Activated T-cell treated with anti-CD3 and anti-CD28 coated beads for 24 hours (primary cell): Measurements from ENCODE around the gene COLGALT1.

Experiments used
- DNase-seq: peaks from one replicate; pipeline ENCODE4 v3.0.0-alpha.2; 2020; ENCODE audit warnings: low read depth

COLGALT1 gene

DNA sequence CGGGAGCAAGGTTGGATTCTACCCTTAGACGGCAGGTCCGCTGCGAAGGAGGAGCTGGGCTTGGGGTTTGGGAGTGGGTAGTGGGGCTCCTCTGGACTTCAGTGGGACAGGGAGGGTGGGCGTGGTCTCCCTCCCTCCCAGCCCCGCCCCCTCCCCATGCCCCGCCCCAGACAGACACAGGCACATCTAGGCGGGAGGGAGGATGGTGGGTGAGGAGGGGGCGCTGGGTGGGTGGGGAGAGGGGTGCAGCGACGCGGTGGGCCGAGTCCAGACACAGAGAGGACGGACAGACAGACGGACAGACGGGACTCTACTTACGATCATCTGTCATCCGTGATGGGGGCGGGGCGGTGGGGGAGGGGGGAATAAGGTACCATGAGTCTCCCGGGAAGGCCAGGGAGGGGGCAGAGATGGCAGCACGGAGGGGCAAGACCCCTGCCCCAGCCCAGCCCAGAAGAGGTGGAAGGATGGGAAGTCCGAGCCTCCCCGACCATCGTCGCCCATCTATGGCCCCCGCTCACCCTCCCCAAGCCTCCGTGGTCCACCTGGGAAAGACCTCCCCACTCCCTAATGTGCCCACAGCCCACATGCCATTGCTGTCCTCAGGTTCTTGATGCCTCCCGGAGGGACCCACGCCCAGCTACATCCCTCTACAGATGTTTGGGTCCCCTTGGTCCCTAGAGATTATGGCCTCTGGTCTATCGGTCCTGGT, 67.9 kb downstream of the COLGALT1 start:
- DNase-seq = no peak

DNA sequence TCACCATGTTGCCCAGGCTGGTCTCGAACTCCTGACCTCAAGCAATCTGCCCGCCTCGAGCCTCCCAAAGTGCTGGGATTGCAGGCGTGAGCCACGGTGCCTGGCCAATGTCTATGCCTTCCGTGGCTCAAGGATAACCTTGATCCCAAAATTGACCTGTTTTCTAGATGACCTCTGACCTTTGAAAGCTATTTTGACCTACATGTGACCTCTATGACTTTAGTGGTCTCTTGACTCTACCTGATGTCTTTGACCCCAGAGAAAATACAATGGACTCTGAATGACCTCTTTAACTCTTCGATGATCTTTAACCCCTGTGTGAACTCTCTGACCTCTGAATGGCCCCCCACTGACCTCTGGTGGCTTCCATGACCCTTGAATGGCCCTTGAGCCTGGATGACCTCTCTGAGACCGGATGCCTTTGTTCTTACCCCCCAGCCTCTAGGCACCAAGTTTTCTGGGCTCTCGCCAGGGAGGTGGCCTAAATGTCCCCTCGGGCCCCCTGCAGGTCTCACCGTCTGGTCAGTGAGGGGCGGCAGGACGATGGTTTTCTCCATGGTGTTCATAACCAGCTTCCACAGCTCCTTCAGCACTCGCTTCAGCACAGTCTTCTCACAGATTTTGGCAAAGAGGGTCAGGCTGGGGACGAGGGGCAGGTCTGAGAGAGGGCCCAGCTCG, 69.0 kb downstream of the COLGALT1 start:
- no peak for DNase-seq

DNA sequence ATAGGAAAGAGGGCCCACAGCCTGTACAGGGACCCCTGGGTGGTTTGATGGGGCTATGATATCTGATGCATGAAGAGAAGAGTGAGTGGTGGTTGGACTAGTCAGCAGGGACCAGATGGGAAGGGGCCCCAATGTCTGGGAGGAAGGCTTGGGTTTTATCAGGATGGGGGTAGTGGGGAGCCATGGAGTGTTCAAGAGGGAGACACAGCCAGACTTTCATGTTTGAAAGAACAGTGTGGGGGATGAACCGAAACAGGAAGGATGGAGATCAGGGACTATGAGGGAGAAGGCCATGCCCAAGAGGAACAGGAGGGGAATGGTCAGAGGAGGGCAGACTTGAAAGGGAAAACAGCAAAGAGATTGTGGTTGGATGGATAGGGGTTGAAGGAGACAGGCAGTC, 69.6 kb downstream of the COLGALT1 start:
- no peak for DNase-seq

DNA sequence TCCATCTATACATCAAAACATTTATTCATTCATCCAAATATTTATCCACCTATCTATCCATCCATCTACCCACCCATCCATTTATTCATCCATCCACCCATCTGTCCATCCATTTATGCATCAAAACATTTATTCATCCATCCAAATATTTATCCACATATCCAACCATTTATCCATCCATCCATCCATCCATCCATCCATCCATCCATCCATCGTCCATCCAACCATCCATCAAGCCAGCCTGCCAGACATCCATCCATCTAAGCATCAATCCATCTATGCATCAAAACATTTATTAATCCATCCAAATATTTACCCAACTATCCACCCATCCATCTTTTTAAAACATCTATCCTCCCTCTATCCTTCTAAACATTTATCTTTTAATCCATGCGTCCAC, 70.5 kb downstream of the COLGALT1 start:
- DNase-seq = no peak

DNA sequence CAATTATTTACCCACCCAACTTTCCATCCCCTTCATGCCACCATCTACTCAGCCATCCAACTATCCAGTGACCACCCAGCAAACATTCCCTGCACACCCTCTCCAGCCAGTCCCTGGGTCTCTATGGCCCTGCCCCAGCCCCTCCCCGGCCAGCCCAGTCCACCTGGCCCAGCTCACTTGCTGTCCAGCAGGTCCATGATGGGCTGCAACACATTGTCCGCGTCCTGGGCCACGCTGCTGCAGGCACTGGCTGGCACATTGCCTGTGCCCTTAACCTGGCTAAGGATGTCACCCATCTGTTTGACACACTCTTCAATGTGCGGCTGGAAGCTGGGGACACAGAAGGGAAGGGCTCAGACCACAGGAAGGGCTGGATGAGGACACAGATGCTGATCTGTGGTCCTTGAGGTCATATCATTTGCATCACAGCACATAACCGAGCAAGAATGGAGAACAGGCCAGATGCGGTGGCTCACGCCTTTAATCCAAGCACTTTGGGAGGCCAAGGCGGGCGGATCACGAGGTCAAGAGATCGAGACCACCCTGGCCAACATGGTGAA, 71.1 kb downstream of the COLGALT1 start:
- no peak for DNase-seq

DNA sequence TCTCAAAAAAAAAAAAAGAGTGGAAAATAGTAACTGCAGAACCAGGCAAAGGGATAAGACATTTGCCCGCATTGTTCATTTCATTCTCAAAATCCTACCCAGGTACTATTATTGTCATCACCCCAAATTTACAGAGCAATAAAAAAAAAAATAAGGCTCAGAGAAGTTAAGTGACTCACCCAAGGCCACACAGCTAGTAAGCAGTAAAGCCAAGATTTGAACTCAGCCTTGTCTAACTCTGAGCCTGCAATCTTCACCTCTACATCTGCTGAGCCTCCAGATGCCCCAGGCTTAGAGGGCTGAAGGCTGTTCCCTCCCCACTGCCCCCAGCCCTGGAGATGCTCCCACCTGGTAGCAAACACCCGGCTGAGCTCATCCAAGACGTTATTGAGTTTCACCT, 71.7 kb downstream of the COLGALT1 start:
- DNase-seq = no peak

DNA sequence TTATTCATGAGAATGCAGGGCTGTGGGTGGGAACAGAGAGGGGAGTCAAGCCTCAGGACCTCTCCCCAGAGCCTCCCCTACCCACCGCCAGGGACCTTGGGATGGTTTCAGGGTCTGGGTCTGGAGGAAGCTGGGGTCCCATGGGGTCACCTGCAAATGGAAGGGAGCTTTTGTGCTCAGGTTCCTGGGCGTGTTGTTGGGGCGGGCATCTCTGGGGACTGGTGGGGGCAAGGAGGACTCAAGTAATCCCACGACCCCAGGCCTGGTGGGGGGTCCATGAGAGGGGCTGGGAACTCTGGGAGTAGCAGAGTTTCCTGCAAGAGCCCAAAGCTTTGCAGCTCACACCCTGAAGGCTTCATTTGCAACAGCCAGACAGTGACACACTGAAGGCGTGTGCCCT, 72.5 kb downstream of the COLGALT1 start:
- no peak for DNase-seq

DNA sequence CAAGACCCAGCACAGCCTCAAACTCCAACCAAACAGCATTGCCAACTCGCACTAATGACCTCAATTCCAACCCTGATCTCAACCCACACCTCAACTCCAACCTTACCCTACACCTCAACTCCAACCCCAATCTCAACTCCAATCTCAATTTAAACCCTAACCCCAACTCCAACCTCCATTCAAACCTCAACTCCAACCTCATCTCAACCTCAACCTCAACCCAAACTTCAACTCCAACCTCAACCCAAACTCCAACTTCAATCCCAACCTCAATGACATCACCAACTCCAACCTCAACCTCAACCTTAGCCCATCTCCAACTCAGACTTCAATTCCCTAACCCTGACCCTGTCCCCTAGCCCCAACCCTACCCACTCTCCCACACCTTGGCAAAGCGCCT, 74.3 kb downstream of the COLGALT1 start:
- no peak for DNase-seq

DNA sequence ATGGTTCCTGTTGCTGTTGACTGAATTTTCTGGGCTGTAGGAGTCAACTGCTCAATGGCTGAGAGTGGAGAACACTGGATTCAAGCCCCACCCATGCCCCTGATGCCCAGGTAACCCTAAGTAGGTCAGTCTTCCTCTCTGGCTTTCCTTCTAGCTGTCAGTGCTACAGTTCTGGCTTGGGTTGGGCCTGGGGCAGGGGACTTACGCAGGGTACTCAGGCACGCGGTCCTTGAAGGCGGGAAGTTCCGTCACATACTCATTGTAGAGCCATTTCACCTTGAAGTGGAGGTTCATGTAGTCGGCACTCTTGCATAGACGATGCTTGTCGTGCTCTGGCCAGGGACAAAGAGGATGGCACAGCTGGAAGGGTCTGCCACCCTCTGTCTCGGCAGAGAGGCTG, 77.1 kb downstream of the COLGALT1 start:
- no peak for DNase-seq
